Measurements from ENCODE around the gene PIEZO2.

Gene PIEZO2

GRCh38 chr18:11064727-11065460, 84.5 kb downstream of the PIEZO2 start:
- Histone ChIP-seq H3K4me3 (ENCODE audit: insufficient read depth in 1 of 2, low read depth in 1 of 2, low read length in 2 of 2) (no peak overlapping the region), H3K9me3 (ENCODE audit: control insufficient read depth, low read length) (peaks cover 20% of the 10 kb centered on the region), H4K8ac (ENCODE audit: low read length) (no peak overlapping the region), H2AK5ac (ENCODE audit: low read length, severe bottlenecking) (no peak overlapping the region), H3K79me1 (replicated peaks; ENCODE audit: low read length, poor library complexity, severe bottlenecking) (no peaks in the 10 kb centered on the region), H4K91ac (ENCODE audit: low read length) (no peak overlapping the region), H2BK120ac (ENCODE audit: low read depth, low read length) (no peak overlapping the region), H3K14ac (ENCODE audit: low read length in 2 of 2) (no peak overlapping the region), H2BK5ac (ENCODE audit: low read depth, low read length, poor library complexity, severe bottlenecking) (no peak overlapping the region), H3K4ac (ENCODE audit: low read depth in 1 of 2, low read length in 2 of 2) (no peak overlapping the region), H3K4me1 (ENCODE audit: control insufficient read depth, insufficient read depth, low read depth, low read length) (no peaks in the 10 kb centered on the region), H3K9ac (ENCODE audit: low read length) (no peak overlapping the region), H3K27ac (ENCODE audit: low read length, poor library complexity, severe bottlenecking) (no peak overlapping the region), H3K23ac (ENCODE audit: low read length in 2 of 2) (no peak overlapping the region), H3K36me3 (ENCODE audit: control insufficient read depth in 1 of 2, insufficient read depth in 2 of 2, low read depth in 1 of 2, low read length in 2 of 2) (no peaks in the 10 kb centered on the region), H3K4me2 (ENCODE audit: low read length, poor library complexity, severe bottlenecking) (no peak overlapping the region), H3K27me3 (ENCODE audit: control insufficient read depth in 1 of 2, insufficient read depth in 1 of 2, low read length in 2 of 2) (no peaks in the 10 kb centered on the region), H3K18ac (ENCODE audit: low read depth in 1 of 2, low read length in 2 of 2) (no peak overlapping the region), H2BK12ac (ENCODE audit: low read length in 2 of 2) (no peak overlapping the region), H2AFZ (ENCODE audit: low read depth, low read length) (no peak overlapping the region), H2BK15ac (ENCODE audit: low read depth, poor library complexity, severe bottlenecking) (no peak overlapping the region)
- no peak for DNase-seq
- 70% methylated on average over 3 of the region's 7 CpGs for WGBS

- no peak overlapping the region for H2BK5ac ChIP-seq (ENCODE audit: low read depth, low read length, poor library complexity, severe bottlenecking)
- peaks cover 20% of the 10 kb centered on the region for H3K9me3 ChIP-seq (ENCODE audit: control insufficient read depth, low read length)
- H2AK5ac ChIP-seq (ENCODE audit: low read length, severe bottlenecking) = no peak overlapping the region
- no peak overlapping the region for H3K9ac ChIP-seq (ENCODE audit: low read length)
- no peak overlapping the region for H2BK120ac ChIP-seq (ENCODE audit: low read depth, low read length)
- no CpG with 5 or more reads among the region's 2 CpGs for WGBS
- no peak overlapping the region for H3K14ac ChIP-seq (ENCODE audit: low read length in 2 of 2)
- no peaks in the 10 kb centered on the region for H3K4me1 ChIP-seq (ENCODE audit: control insufficient read depth, insufficient read depth, low read depth, low read length)
- H3K36me3 ChIP-seq (ENCODE audit: control insufficient read depth in 1 of 2, insufficient read depth in 2 of 2, low read depth in 1 of 2, low read length in 2 of 2) = no peaks in the 10 kb centered on the region
- H2AFZ ChIP-seq (ENCODE audit: low read depth, low read length) = no peak overlapping the region
- no peak overlapping the region for H2BK12ac ChIP-seq (ENCODE audit: low read length in 2 of 2)
- H3K18ac ChIP-seq (ENCODE audit: low read depth in 1 of 2, low read length in 2 of 2) = no peak overlapping the region
- no peaks in the 10 kb centered on the region for H3K79me1 ChIP-seq (replicated peaks; ENCODE audit: low read length, poor library complexity, severe bottlenecking)
- no peaks in the 10 kb centered on the region for H3K27me3 ChIP-seq (ENCODE audit: control insufficient read depth in 1 of 2, insufficient read depth in 1 of 2, low read length in 2 of 2)
- no peak overlapping the region for H4K91ac ChIP-seq (ENCODE audit: low read length)
- DNase-seq = peak; percentile 60
- no peak overlapping the region for H3K4me3 ChIP-seq (ENCODE audit: insufficient read depth in 1 of 2, low read depth in 1 of 2, low read length in 2 of 2)
- no peak overlapping the region for H3K4me2 ChIP-seq (ENCODE audit: low read length, poor library complexity, severe bottlenecking)
- H4K8ac ChIP-seq (ENCODE audit: low read length) = no peak overlapping the region
- no peak overlapping the region for H2BK15ac ChIP-seq (ENCODE audit: low read depth, poor library complexity, severe bottlenecking)
- no peak overlapping the region for H3K23ac ChIP-seq (ENCODE audit: low read length in 2 of 2)
- no peak overlapping the region for H3K4ac ChIP-seq (ENCODE audit: low read depth in 1 of 2, low read length in 2 of 2)
- no peak overlapping the region for H3K27ac ChIP-seq (ENCODE audit: low read length, poor library complexity, severe bottlenecking)
Observed at GRCh38 chr18:11064106-11064505, 85.3 kb downstream of the PIEZO2 start.

GRCh38 chr18:11055721-11056120, 93.6 kb downstream of the PIEZO2 start:
- Histone ChIP-seq H2BK15ac (ENCODE audit: low read depth, poor library complexity, severe bottlenecking) (peak overlapping the region; percentile 73), H3K4me3 (ENCODE audit: insufficient read depth in 1 of 2, low read depth in 1 of 2, low read length in 2 of 2) (no peak overlapping the region), H3K18ac (ENCODE audit: low read depth in 1 of 2, low read length in 2 of 2) (peak overlapping the region in 1 of 2 experiments; percentile 84), H2BK5ac (ENCODE audit: low read depth, low read length, poor library complexity, severe bottlenecking) (no peak overlapping the region), H2BK12ac (ENCODE audit: low read length in 2 of 2) (peak overlapping the region in 1 of 2 experiments; percentile 6), H3K27me3 (ENCODE audit: control insufficient read depth in 1 of 2, insufficient read depth in 1 of 2, low read length in 2 of 2) (no peaks in the 10 kb centered on the region), H3K23ac (ENCODE audit: low read length in 2 of 2) (no peak overlapping the region), H3K4ac (ENCODE audit: low read depth in 1 of 2, low read length in 2 of 2) (peak overlapping the region in 1 of 2 experiments; percentile 67), H3K9ac (ENCODE audit: low read length) (no peak overlapping the region), H3K36me3 (ENCODE audit: control insufficient read depth in 1 of 2, insufficient read depth in 2 of 2, low read depth in 1 of 2, low read length in 2 of 2) (no peaks in the 10 kb centered on the region), H3K4me1 (ENCODE audit: control insufficient read depth, insufficient read depth, low read depth, low read length) (peaks cover 4% of the 10 kb centered on the region), H4K8ac (ENCODE audit: low read length) (no peak overlapping the region), H3K9me3 (ENCODE audit: control insufficient read depth, low read length) (no peaks in the 10 kb centered on the region), H3K4me2 (ENCODE audit: low read length, poor library complexity, severe bottlenecking) (no peak overlapping the region), H2BK120ac (ENCODE audit: low read depth, low read length) (no peak overlapping the region), H2AFZ (ENCODE audit: low read depth, low read length) (no peak overlapping the region), H4K91ac (ENCODE audit: low read length) (no peak overlapping the region), H3K27ac (ENCODE audit: low read length, poor library complexity, severe bottlenecking) (no peak overlapping the region), H3K79me1 (replicated peaks; ENCODE audit: low read length, poor library complexity, severe bottlenecking) (peaks cover 3% of the 10 kb centered on the region), H3K14ac (ENCODE audit: low read length in 2 of 2) (peak overlapping the region in 1 of 2 experiments; percentile 59), H2AK5ac (ENCODE audit: low read length, severe bottlenecking) (no peak overlapping the region)
- WGBS = 92% methylated on average over 8 of the region's 8 CpGs
- no peak for DNase-seq

- no peak overlapping the region for H2BK15ac ChIP-seq (ENCODE audit: low read depth, poor library complexity, severe bottlenecking)
- peak overlapping the region in 1 of 2 experiments; percentile 83 for H3K23ac ChIP-seq (ENCODE audit: low read length in 2 of 2)
- no peak overlapping the region for H4K91ac ChIP-seq (ENCODE audit: low read length)
- peaks cover 3% of the 10 kb centered on the region for H3K79me1 ChIP-seq (replicated peaks; ENCODE audit: low read length, poor library complexity, severe bottlenecking)
- no peaks in the 10 kb centered on the region for H3K27me3 ChIP-seq (ENCODE audit: control insufficient read depth in 1 of 2, insufficient read depth in 1 of 2, low read length in 2 of 2)
- peak overlapping the region in 1 of 2 experiments; percentile 55 for H3K14ac ChIP-seq (ENCODE audit: low read length in 2 of 2)
- H2AFZ ChIP-seq (ENCODE audit: low read depth, low read length) = no peak overlapping the region
- H2BK120ac ChIP-seq (ENCODE audit: low read depth, low read length) = no peak overlapping the region
- no peaks in the 10 kb centered on the region for H3K9me3 ChIP-seq (ENCODE audit: control insufficient read depth, low read length)
- no peaks in the 10 kb centered on the region for H3K36me3 ChIP-seq (ENCODE audit: control insufficient read depth in 1 of 2, insufficient read depth in 2 of 2, low read depth in 1 of 2, low read length in 2 of 2)
- H2AK5ac ChIP-seq (ENCODE audit: low read length, severe bottlenecking) = no peak overlapping the region
- peak overlapping the region in 1 of 2 experiments; percentile 26 for H3K4ac ChIP-seq (ENCODE audit: low read depth in 1 of 2, low read length in 2 of 2)
- peak overlapping the region in 1 of 2 experiments; percentile 78 for H3K18ac ChIP-seq (ENCODE audit: low read depth in 1 of 2, low read length in 2 of 2)
- no peak overlapping the region for H3K4me3 ChIP-seq (ENCODE audit: insufficient read depth in 1 of 2, low read depth in 1 of 2, low read length in 2 of 2)
- no peak overlapping the region for H3K9ac ChIP-seq (ENCODE audit: low read length)
- peak overlapping the region; percentile 59 for H4K8ac ChIP-seq (ENCODE audit: low read length)
- H3K4me1 ChIP-seq (ENCODE audit: control insufficient read depth, insufficient read depth, low read depth, low read length) = peaks cover 4% of the 10 kb centered on the region
- no peak overlapping the region for H3K4me2 ChIP-seq (ENCODE audit: low read length, poor library complexity, severe bottlenecking)
- H3K27ac ChIP-seq (ENCODE audit: low read length, poor library complexity, severe bottlenecking) = no peak overlapping the region
- no peak overlapping the region for H2BK5ac ChIP-seq (ENCODE audit: low read depth, low read length, poor library complexity, severe bottlenecking)
- 89% methylated on average over 1 of the region's 4 CpGs for WGBS
- DNase-seq = no peak
- H2BK12ac ChIP-seq (ENCODE audit: low read length in 2 of 2) = peak overlapping the region in 1 of 2 experiments; percentile 92
Observed at GRCh38 chr18:11054497-11054896, 94.9 kb downstream of the PIEZO2 start.

All from mesenchymal stem cell (in vitro differentiated cells and primary cell).